ENCODE data around the gene CCDC152. TPM values are rescaled to one million over a fixed set of nuclear protein-coding genes. Genes with fewer than 3 reads are reported as not detected.

CCDC152 gene, protein sequence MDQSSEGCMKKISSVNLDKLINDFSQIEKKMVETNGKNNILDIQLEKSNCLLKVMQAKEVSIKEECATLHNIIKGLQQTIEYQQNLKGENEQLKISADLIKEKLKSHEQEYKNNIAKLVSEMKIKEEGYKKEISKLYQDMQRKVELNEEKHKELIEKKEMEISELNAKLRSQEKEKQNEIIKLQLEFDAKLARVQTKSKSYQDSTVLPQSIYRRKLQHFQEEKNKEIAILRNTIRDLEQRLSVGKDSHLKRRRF
- 4.5 and 5.3 TPM in 2 replicates for total RNA-seq

GRCh38 chr5:42756606-42757601 lies at the start of gene CCDC152:
Gene CCDC152, plus strand, starts transcription at chr5:42756818. Its CDS starts 2,304 bp downstream, at chr5:42759122.

DNA sequence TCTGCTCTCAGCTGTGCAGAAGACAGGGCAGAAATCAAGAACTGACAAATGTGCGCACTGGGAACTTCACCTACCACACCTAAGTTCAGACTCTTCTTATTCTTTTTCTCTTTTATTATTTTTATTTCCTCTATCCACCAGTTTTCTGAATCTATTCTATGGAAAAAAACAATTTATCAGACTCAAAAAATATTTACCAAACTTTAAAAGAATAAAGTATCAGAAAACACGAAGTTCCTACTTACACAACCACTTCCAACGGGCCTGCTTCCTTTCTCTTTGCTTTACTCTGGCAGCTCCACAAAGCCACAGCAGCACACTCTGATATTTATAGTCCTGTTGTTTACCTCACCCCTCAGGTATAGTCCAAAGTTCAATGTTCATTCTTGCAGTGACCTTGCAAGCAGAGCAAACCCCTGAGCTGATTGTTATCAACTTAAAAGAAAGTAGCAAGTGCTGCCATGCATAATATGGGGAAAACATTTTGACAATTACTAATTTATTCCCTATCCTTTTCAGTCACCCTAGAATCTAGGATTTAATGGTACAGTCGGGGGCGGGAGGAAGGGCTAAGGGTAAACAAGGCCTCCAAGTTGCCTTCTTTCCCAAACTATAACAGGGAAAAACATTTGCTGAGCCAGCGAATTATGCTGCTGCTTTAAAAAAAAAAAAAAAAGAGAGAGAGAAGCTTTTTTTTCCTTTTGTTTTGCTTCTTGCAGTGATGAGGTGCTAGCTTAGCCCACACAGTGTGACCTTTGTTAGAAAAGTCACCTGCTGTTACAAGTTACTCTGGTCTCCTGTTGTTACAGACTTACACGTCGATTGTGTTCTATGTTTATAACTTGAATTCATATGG lies 55.2 kb downstream of the CCDC152 start, which contains the start of gene SELENOP:
TSS of gene SELENOP (minus strand) at position 302 of the 856 bp plus-strand sequence. CDS start 3,539 bp downstream, outside the sequence.

Other genes with a start within 250 kb of the CCDC152 start
- gene SELENOP, start 55.1 kb downstream of the CCDC152 start, total RNA-seq = 16.9 and 17.4 TPM in 2 replicates

Data from hair follicular keratinocyte (primary cell).